ENCODE data around the gene RGL2. TPM values are rescaled to one million over a fixed set of nuclear protein-coding genes. Genes with fewer than 3 reads are reported as not detected.
A peak's percentile ranks its signal among the peaks of the same experiment; 100 is the strongest.

RGL2 gene
- total and polyA plus RNA-seq, 2 of the 13 experiments (the other 11 are each of a cell fraction or from before 2014, with no cell fraction given): 22.9 to 47.4 TPM

GRCh38 chr6:33297956-33298772 is 578 bp downstream of the RGL2 start (continued):
- TF ChIP-seq GATAD1 (CRISPR knock-in tag; IDR thresholded peaks at IDR 0.05) (0 out of 2 replicates have a peak, but pooled peaks have one; percentile 39), CSRNP1 (CRISPR knock-in tag; IDR thresholded peaks at IDR 0.05) (peak; percentile 42; the same call in 1 of the 2 replicates), SP2 (CRISPR knock-in tag; IDR thresholded peaks at IDR 0.05) (0 out of 2 replicates have a peak, but pooled peaks have one; percentile 20), ZNF280B (CRISPR knock-in tag; IDR thresholded peaks at IDR 0.05; ENCODE audit: borderline replicate concordance) (no peak; the same call in 1 of the 2 replicates), CCDC6 (CRISPR knock-in tag; IDR thresholded peaks at IDR 0.05) (no peak), IKZF1 (IDR thresholded peaks at IDR 0.05) (no peak), ZFP36L2 (CRISPR knock-in tag; IDR thresholded peaks at IDR 0.05) (no peak), ZNF569 (CRISPR knock-in tag; IDR thresholded peaks at IDR 0.05; ENCODE audit: borderline replicate concordance) (no peak), ZBTB43 (CRISPR knock-in tag; conservative IDR thresholded peaks at IDR 0.05) (no peak), ELK4 (CRISPR knock-in tag; IDR thresholded peaks at IDR 0.05; ENCODE audit: borderline replicate concordance) (no peak), ELF4 (CRISPR knock-in tag; IDR thresholded peaks at IDR 0.05; ENCODE audit: borderline replicate concordance) (no peak), NFAT5 (CRISPR knock-in tag; IDR thresholded peaks at IDR 0.05) (no peak), MXD4 (CRISPR knock-in tag; IDR thresholded peaks at IDR 0.05) (0 out of 2 replicates have a peak, but pooled peaks have one; percentile 24), ZNF629 (CRISPR knock-in tag; conservative IDR thresholded peaks at IDR 0.05) (peak; percentile 68), KLF16 (CRISPR knock-in tag; IDR thresholded peaks at IDR 0.05) (no peak), SNRNP70 (IDR thresholded peaks at IDR 0.05; ENCODE audit: low read depth, low read length) (no peak), TAF1 (CRISPR knock-in tag; IDR thresholded peaks at IDR 0.05) (no peak), ZNF674 (CRISPR knock-in tag; IDR thresholded peaks at IDR 0.05; ENCODE audit: low read depth) (no peak)

All from HepG2 (cell line).